Hepatocyte (in vitro differentiated cells): ENCODE data around the gene NBAS. TPM values are rescaled to one million over a fixed set of nuclear protein-coding genes. Genes with fewer than 3 reads are reported as not detected.
A peak's percentile ranks its signal among the peaks of the same experiment; 100 is the strongest.

Experiments used
- DNase-seq: peaks from one replicate; pipeline ENCODE4 v3.0.0-alpha.2; 2016; ENCODE audit warnings: low spot score
- H2AFZ ChIP-seq: fragments of 200-600 bp; sonication (generic); 2 replicates; pipeline ENCODE4 v1.6.0; 2016; ENCODE audit warnings: antibody characterized with exemption, mild to moderate bottlenecking
- H3K27ac ChIP-seq: fragments of 200-600 bp; sonication (generic); 2 replicates; pipeline ENCODE4 v1.5.1; 2016; ENCODE audit warnings: mild to moderate bottlenecking
- H3K27me3 ChIP-seq: fragments of 200-600 bp; sonication (generic); 2 replicates; pipeline ENCODE4 v1.6.1; 2016
- H3K36me3 ChIP-seq: fragments of 200-600 bp; sonication (generic); replicated peaks from 2 replicates; pipeline ENCODE4 v1.5.1; 2016; ENCODE audit warnings: low read depth; ENCODE audit not compliant: insufficient read depth
- H3K4me1 ChIP-seq: fragments of 200-600 bp; sonication (generic); 2 replicates; pipeline ENCODE4 v1.5.1; 2016; ENCODE audit warnings: mild to moderate bottlenecking, moderate library complexity; ENCODE audit not compliant: insufficient read depth
- H3K4me2 ChIP-seq: fragments of 200-600 bp; sonication (generic); 2 replicates; pipeline ENCODE4 v1.6.0; 2016
- H3K4me3 ChIP-seq: fragments of 200-600 bp; sonication (generic); 2 replicates; pipeline ENCODE4 v1.5.1; 2016; ENCODE audit warnings: mild to moderate bottlenecking
- H3K79me2 ChIP-seq: fragments of 200-600 bp; sonication (generic); 2 replicates; pipeline ENCODE4 v1.6.0; 2017; ENCODE audit warnings: mild to moderate bottlenecking
- H3K9me2 ChIP-seq: fragments of 200-600 bp; sonication (generic); replicated peaks from 2 replicates; pipeline ENCODE4 v1.6.0; 2017; ENCODE audit warnings: mild to moderate bottlenecking; ENCODE audit not compliant: insufficient read depth
- H3K9me3 ChIP-seq: fragments of 200-600 bp; sonication (generic); 2 replicates; pipeline ENCODE4 v1.5.1; 2016; ENCODE audit warnings: low read depth, mild to moderate bottlenecking
- H4K20me1 ChIP-seq: fragments of 200-600 bp; sonication (generic); 2 replicates; pipeline ENCODE4 v1.6.0; 2016; ENCODE audit warnings: mild to moderate bottlenecking; ENCODE audit not compliant: insufficient read depth, poor library complexity, severe bottlenecking
- EZH2 ChIP-seq: fragments of 200-600 bp; sonication (generic); IDR thresholded peaks from 2 replicates; pipeline ENCODE4 v1.6.1; 2016; ENCODE audit warnings: antibody characterized with exemption, mild to moderate bottlenecking, borderline replicate concordance
- EZH2phosphoT487 ChIP-seq: fragments of 200-600 bp; sonication (generic); IDR thresholded peaks from one replicate; pipeline ENCODE4 v1.6.1; 2018; ENCODE audit warnings: antibody characterized with exemption, mild to moderate bottlenecking, low read depth, moderate library complexity; ENCODE audit not compliant: unreplicated experiment, severe bottlenecking
- WGBS: methylation state at CpG from one replicate; pipeline ENCODE4 v1.1.6; 2016; ENCODE audit warnings: low lambda C conversion rate; ENCODE audit errors: missing lambda C conversion rate; 5-methylcytosine and 5-hydroxymethylcytosine counted together
- polyA plus RNA-seq: library from polyadenylated mRNA; unstranded; fragments of >200 nt; fragmentation: Nextera tagmentation; extraction: Ambion mirVana; gene quantifications from 2 replicates; pipeline ENCODE4 v1.2.1, GENCODE V29; 2016
- total RNA-seq: library from RNA; depleted of rRNA; stranded (reverse); fragments of >200 nt; gene quantifications from 2 replicates; pipeline ENCODE4 v1.2.3, GENCODE V29; 2014
- TF ChIP-seq, protein P1 (sequence below): fragments of 200-600 bp; sonication (generic); IDR thresholded peaks from 2 replicates; pipeline ENCODE4 v1.5.1; 2016; ENCODE audit warnings: antibody characterized with exemption, mild to moderate bottlenecking; ENCODE audit not compliant: poor library complexity

The NBAS gene
- total and polyA plus RNA-seq, 2 experiments from 2014 or later, result 20.8 to 47.2 TPM

DNA sequence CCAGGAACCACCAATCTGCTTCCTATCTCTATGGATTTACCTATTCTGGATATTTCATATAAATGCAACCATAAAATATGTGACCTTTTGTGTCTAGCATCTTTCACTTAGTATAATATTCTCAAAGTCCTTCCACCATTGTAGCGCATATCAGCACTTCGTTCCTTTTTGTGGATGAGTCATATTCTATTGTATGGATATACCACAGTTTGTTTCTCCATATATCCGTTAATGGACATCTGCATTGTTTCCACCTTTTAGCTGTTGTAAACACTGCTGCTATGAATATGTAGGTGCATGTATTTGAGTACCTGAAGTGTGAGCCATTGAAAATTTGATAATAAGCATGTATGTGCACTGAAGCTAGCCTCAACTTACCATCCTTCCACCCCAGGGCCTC, 80.1 kb downstream of the NBAS start:
- 98% methylated on average over 3 of the region's 3 CpGs for WGBS
- Histone ChIP-seq H2AFZ (no peak overlapping the region), H3K9me3 (no peaks in the 10 kb centered on the region), H4K20me1 (no peaks in the 10 kb centered on the region), H3K27me3 (no peaks in the 10 kb centered on the region), H3K4me3 (no peak overlapping the region), H3K27ac (no peak overlapping the region), H3K4me2 (no peak overlapping the region), H3K79me2 (no peaks in the 10 kb centered on the region), H3K4me1 (no peaks in the 10 kb centered on the region), H3K9me2 (no peaks in the 10 kb centered on the region), H3K36me3 (no peaks in the 10 kb centered on the region)
- TF ChIP-seq, protein P1, sequence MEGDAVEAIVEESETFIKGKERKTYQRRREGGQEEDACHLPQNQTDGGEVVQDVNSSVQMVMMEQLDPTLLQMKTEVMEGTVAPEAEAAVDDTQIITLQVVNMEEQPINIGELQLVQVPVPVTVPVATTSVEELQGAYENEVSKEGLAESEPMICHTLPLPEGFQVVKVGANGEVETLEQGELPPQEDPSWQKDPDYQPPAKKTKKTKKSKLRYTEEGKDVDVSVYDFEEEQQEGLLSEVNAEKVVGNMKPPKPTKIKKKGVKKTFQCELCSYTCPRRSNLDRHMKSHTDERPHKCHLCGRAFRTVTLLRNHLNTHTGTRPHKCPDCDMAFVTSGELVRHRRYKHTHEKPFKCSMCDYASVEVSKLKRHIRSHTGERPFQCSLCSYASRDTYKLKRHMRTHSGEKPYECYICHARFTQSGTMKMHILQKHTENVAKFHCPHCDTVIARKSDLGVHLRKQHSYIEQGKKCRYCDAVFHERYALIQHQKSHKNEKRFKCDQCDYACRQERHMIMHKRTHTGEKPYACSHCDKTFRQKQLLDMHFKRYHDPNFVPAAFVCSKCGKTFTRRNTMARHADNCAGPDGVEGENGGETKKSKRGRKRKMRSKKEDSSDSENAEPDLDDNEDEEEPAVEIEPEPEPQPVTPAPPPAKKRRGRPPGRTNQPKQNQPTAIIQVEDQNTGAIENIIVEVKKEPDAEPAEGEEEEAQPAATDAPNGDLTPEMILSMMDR, result no peak
- no peak for TF ChIP-seq EZH2phosphoT487
- no peak for TF ChIP-seq EZH2
- no peak for DNase-seq

DNA sequence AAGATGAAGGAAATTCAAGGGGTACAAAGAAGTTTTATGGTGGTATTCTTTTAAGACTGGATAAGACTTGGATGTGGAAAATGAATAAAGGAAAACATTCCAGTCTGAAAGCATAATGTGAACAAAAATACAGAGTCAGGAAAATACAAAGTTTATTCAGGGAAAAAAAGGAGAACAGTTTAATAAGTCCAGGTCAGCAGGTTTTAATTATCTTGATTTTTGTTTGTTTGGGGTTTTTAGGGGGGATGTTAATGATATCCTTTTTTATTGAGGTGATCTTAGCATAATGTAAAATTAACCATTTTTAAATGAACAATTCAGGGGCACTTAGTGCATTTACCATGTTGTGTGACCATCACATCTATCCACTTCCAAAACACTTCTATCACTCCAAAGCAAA, 80.6 kb downstream of the NBAS start:
- Histone ChIP-seq H3K27me3 (no peaks in the 10 kb centered on the region), H2AFZ (no peak overlapping the region), H3K4me1 (no peaks in the 10 kb centered on the region), H4K20me1 (no peaks in the 10 kb centered on the region), H3K36me3 (no peaks in the 10 kb centered on the region), H3K4me3 (no peak overlapping the region), H3K79me2 (no peaks in the 10 kb centered on the region), H3K9me2 (no peaks in the 10 kb centered on the region), H3K27ac (no peak overlapping the region), H3K9me3 (no peaks in the 10 kb centered on the region), H3K4me2 (no peak overlapping the region)
- no peak for DNase-seq
- TF ChIP-seq EZH2phosphoT487, result no peak
- TF ChIP-seq, protein P1, result no peak
- TF ChIP-seq EZH2, result no peak

DNA sequence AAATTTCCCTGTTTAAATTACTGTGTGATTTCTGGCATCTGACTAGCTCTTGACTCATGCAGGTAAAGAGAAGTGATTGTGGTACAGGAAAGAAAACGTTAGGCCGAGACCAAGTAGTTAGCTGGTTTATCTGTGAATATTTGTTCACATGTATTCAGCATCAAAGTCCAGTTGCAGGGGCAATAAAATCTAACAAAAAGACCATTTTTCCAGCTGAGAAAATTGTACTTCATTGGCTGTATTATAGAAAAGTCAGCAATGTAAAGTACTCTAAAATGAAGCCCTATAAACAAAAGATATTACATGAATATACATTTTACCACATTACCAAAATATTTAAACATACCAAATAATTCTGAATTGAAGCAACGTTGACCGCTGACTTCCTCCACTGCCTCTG, 88.3 kb downstream of the NBAS start:
- Histone ChIP-seq H3K9me2 (no peaks in the 10 kb centered on the region), H3K4me2 (peak overlapping the region; percentile 7), H2AFZ (no peak overlapping the region), H3K79me2 (no peaks in the 10 kb centered on the region), H3K27ac (peak overlapping the region; percentile 61), H3K27me3 (no peaks in the 10 kb centered on the region), H3K4me3 (no peak overlapping the region), H4K20me1 (no peaks in the 10 kb centered on the region), H3K4me1 (no peaks in the 10 kb centered on the region), H3K36me3 (no peaks in the 10 kb centered on the region), H3K9me3 (no peaks in the 10 kb centered on the region)
- TF ChIP-seq, protein P1, result no peak
- no peak for TF ChIP-seq EZH2
- no peak for TF ChIP-seq EZH2phosphoT487
- peak; percentile 13 for DNase-seq
- 78% methylated on average over 4 of the region's 4 CpGs for WGBS

DNA sequence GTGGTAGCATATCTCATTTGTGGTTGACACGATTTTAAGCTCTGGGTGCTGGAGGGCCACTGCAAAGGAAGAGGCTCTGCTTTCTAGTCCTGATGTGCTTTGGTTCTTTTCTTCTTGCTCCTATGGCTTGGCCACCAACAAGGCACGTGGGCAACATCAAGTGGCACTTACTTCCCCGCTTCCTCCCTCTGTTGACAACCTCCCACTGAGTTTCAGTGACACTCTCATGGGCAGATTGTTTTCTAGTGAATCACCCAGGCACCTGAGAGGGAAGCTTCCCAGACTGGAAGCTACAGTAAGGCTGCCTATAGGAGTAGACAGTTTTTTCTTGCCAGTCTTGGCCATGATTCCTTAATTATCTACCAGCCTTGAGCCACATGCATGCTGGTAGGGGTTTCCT, 89.0 kb downstream of the NBAS start:
- no peaks in the 10 kb centered on the region for H4K20me1 ChIP-seq
- TF ChIP-seq EZH2phosphoT487 (no peak), EZH2 (no peak)
- TF ChIP-seq, protein P1, result no peak
- WGBS, result 77% methylated on average over 3 of the region's 3 CpGs
- H3K9me3 ChIP-seq, result no peaks in the 10 kb centered on the region
- H3K4me2 ChIP-seq, result no peak overlapping the region
- H3K27ac ChIP-seq, result peak overlapping the region; percentile 61
- H3K79me2 ChIP-seq, result no peaks in the 10 kb centered on the region
- H3K36me3 ChIP-seq, result no peaks in the 10 kb centered on the region
- DNase-seq, result peak; percentile 24
- H3K27me3 ChIP-seq, result no peaks in the 10 kb centered on the region
- no peaks in the 10 kb centered on the region for H3K4me1 ChIP-seq
- no peaks in the 10 kb centered on the region for H3K9me2 ChIP-seq
- H3K4me3 ChIP-seq, result no peak overlapping the region
- no peak overlapping the region for H2AFZ ChIP-seq
